NCI-H774 (cell line): ENCODE data around the gene IGF1R.
A peak's percentile ranks its signal among the peaks of the same experiment; 100 is the strongest.

Experiments
- DNase-seq: peaks from one replicate; lab custom pipeline; 2025; lab: John Stamatoyannopoulos, UW

IGF1R gene

GRCh38 chr15:98671060-98672008, 23.0 kb downstream of the IGF1R start:
- DNase-seq, result no peak

- DNase-seq, result peak; percentile 4
Observed at GRCh38 chr15:98673133-98673532, 24.8 kb downstream of the IGF1R start.

GRCh38 chr15:98674336-98674735, 26.0 kb downstream of the IGF1R start:
- DNase-seq, result no peak

- no peak for DNase-seq
Observed at GRCh38 chr15:98676586-98677270, 28.4 kb downstream of the IGF1R start.

- DNase-seq, result no peak
Observed at GRCh38 chr15:98677345-98678059, 29.2 kb downstream of the IGF1R start.

GRCh38 chr15:98678484-98678883, 30.1 kb downstream of the IGF1R start:
- DNase-seq, result no peak

GRCh38 chr15:98681061-98681460, 32.7 kb downstream of the IGF1R start:
- no peak for DNase-seq

- DNase-seq, result no peak
Observed at GRCh38 chr15:98682992-98683701, 34.8 kb downstream of the IGF1R start.

- DNase-seq, result no peak
Observed at GRCh38 chr15:98683831-98684230, 35.5 kb downstream of the IGF1R start.

- DNase-seq, result no peak
Observed at GRCh38 chr15:98684436-98684835, 36.1 kb downstream of the IGF1R start.

- no peak for DNase-seq
Observed at GRCh38 chr15:98684995-98685525, 36.7 kb downstream of the IGF1R start.

GRCh38 chr15:98686983-98687382, 38.6 kb downstream of the IGF1R start:
- DNase-seq, result no peak

- no peak for DNase-seq
Observed at GRCh38 chr15:98689431-98689861, 41.1 kb downstream of the IGF1R start.

- DNase-seq, result no peak
Observed at GRCh38 chr15:98690272-98690950, 42.1 kb downstream of the IGF1R start.

GRCh38 chr15:98692213-98692612, 43.9 kb downstream of the IGF1R start:
- DNase-seq, result no peak

- DNase-seq, result no peak
Observed at GRCh38 chr15:98694161-98694560, 45.8 kb downstream of the IGF1R start.

GRCh38 chr15:98698792-98699191, 50.5 kb downstream of the IGF1R start:
- DNase-seq, result no peak

GRCh38 chr15:98699591-98700424, 51.5 kb downstream of the IGF1R start:
- no peak for DNase-seq

GRCh38 chr15:98700519-98700918, 52.2 kb downstream of the IGF1R start:
- no peak for DNase-seq

- DNase-seq, result no peak
Observed at GRCh38 chr15:98703126-98703685, 54.9 kb downstream of the IGF1R start.
